Lower leg skin (tissue), 4 donors: ENCODE results near the gene RMI2. TPM values are rescaled to one million over a fixed set of nuclear protein-coding genes. Genes with fewer than 3 reads are reported as not detected.

Experiments
- DNase-seq, 2 donors: peaks; one replicate each; pipeline ENCODE4 v3.0.0-alpha.2; 2019; ENCODE audit warnings: low spot score in 2 of 2
- H3K4me3 ChIP-seq: fragments of 200-600 bp; sonication (generic); 2 replicates; pipeline ENCODE4 v1.5.1; 2017; ENCODE audit warnings: mild to moderate bottlenecking, low read depth; ENCODE audit not compliant: poor library complexity, severe bottlenecking
- CTCF ChIP-seq, 3 donors: fragments of 450-650 bp; IDR thresholded peaks; one replicate each; pipeline ENCODE4 v1.5.1; 2016; ENCODE audit warnings: antibody characterized with exemption in 3 of 3, mild to moderate bottlenecking in 3 of 3, moderate library complexity in 2 of 3
- POLR2A ChIP-seq, 2 donors: fragments of 450-650 bp; IDR thresholded peaks; one replicate each; pipeline ENCODE4 v1.6.1; 2016 to 2017; ENCODE audit warnings: antibody characterized with exemption in 2 of 2, mild to moderate bottlenecking in 1 of 2, moderate library complexity in 1 of 2
- WGBS, 2 donors: methylation state at CpG; one replicate each; pipeline ENCODE4 v1.1.5; 2018; 5-methylcytosine and 5-hydroxymethylcytosine counted together
- intact Hi-C: fragments of 100-400 bp; cut with DNase I; formaldehyde crosslinking; loops from one replicate; pipeline ENCODE4 v1.15.0; 2023; ENCODE audit warnings: low total_unique reads
- total RNA-seq, 4 donors: library from RNA; depleted of rRNA; stranded (reverse); fragments of >200 nt; gene quantifications; one replicate each; pipeline ENCODE4 v1.1.0, GENCODE V29; 2016

Gene RMI2
- total RNA-seq, 4 donors from 2014 or later: 5.9 to 12.7 (median 7.9) TPM

GRCh38 chr16:11309895-11310633 lies 35.2 kb upstream of the RMI2 start:
- WGBS, 2 donors: 75 to 77% methylated on average over 9 of the region's 9 CpGs

GRCh38 chr16:11310634-11310977 lies 34.7 kb upstream of the RMI2 start:
- TF ChIP-seq CTCF (IDR thresholded peaks at IDR 0.05) (no peak), POLR2A (IDR thresholded peaks at IDR 0.05) (no peak)
- no peak overlapping the region for H3K4me3 ChIP-seq
- intact Hi-C loops: no loop called here
- WGBS, 2 donors: 85 to 93% methylated on average over 3 of the region's 3 CpGs
- no peak for DNase-seq

More at GRCh38 chr16:11309895-11310633, 35.2 kb upstream of the RMI2 start:
- H3K4me3 ChIP-seq: no peak overlapping the region
- TF ChIP-seq POLR2A (IDR thresholded peaks at IDR 0.05): no peak
- peak in 1 of 3 donors; percentile 8 for TF ChIP-seq CTCF (IDR thresholded peaks at IDR 0.05)
- DNase-seq: no peak
- intact Hi-C loops: no loop called here

DNA sequence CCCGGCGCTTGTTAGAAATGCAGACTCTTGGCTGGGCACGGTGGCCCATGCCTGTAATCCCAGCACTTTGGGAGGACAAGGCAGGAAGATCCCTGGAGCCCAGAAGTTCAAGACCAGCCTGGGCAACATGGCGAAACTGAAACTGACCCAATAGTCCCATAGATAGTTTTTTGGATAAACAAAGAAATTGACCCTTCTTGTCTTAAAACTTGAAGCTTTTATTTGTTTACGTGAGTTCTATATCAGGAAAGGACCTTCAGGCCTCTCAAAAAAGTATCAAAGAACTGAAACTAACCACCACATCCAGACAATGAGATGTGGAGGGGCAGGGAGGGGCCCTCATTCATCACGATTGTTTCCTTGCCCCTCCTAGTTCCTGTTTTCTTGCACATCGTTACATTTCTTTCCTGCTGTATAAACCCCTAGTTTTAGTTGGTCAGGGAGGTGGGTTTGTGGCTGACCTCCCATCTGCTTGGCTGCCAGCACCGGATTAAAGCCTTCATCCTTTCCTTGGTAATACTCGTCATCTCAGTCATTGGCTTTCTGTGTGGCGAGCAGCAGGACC lies 34.2 kb upstream of the RMI2 start:
- WGBS, 2 donors: 74 to 79% methylated on average over 10 of the region's 10 CpGs
- intact Hi-C loops: no loop called here
- H3K4me3 ChIP-seq: no peak overlapping the region
- no peak for TF ChIP-seq POLR2A (IDR thresholded peaks at IDR 0.05)
- no peak for TF ChIP-seq CTCF (IDR thresholded peaks at IDR 0.05)
- DNase-seq: no peak

- no peak overlapping the region for H3K4me3 ChIP-seq
- 55 to 58% methylated on average over 8 of the region's 8 CpGs for WGBS, 2 donors
- intact Hi-C loops: no loop called here
- TF ChIP-seq POLR2A (IDR thresholded peaks at IDR 0.05) (no peak), CTCF (IDR thresholded peaks at IDR 0.05) (no peak)
- no peak for DNase-seq
Measured at GRCh38 chr16:11312718-11313492, 32.4 kb upstream of the RMI2 start.

DNA sequence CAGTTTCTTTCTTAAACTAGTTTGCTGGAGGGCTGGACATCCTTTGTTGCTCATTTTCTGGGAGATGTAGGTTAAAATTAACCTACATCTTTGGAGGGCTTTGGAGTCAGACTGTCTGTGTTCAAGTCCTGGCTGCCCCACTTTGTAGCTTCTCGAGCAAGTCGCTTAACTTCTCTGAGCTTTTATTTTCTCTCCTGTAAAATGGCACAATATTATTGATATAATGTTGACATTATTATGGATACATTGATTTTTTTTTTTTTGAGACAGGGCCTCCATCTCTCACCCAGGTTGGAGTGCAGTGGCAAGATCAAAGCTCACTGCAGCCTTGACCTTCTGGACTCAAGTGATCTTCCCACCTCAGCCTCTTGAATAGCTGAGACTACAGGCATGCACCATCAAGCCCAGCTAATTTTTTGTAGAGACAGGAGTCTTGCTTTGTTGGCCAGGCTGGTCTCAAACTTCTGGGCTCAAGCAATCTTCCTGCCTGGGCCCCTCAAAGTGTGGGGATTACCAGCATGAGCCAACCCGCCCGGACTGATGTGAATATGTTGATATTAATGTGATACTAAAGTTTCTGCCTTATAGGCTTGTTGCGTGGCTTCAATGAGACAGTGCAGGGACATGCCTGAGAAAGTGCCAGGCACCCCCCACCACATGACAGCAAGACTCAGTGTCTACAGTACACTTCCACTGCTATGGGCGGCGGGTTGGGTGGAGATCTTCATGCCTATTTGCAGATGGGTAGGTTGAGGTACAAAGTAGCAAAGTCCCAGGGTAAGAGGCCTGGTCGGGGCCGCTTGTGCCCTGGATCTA lies 31.6 kb upstream of the RMI2 start:
- 90 to 93% methylated on average over 9 of the region's 9 CpGs for WGBS, 2 donors
- intact Hi-C loops: no loop called here
- no peak overlapping the region for H3K4me3 ChIP-seq
- TF ChIP-seq CTCF (IDR thresholded peaks at IDR 0.05) (no peak), POLR2A (IDR thresholded peaks at IDR 0.05) (no peak)
- DNase-seq: no peak
